Mammary epithelial cell (primary cell): ENCODE data around the gene KCND3.

Source experiments
- CTCF ChIP-seq, 2 donors: IDR thresholded peaks in 1 of 2; conservative IDR thresholded peaks in 1 of 2; 2 replicates each; pipeline ENCODE4 v1.5.1; 2011 to 2012; ENCODE audit warnings: inconsistent platforms in 2 of 2, low read length in 2 of 2, mild to moderate bottlenecking in 2 of 2, control low read depth in 1 of 2, low read depth in 1 of 2; ENCODE audit not compliant: insufficient read depth in 1 of 2; ENCODE audit errors: extremely low read depth in 1 of 2
- EZH2 ChIP-seq: IDR thresholded peaks from 2 replicates; pipeline ENCODE4 v1.6.1; 2012; ENCODE audit warnings: low read length, inconsistent platforms, borderline replicate concordance

GRCh38 chr1:111851552-111851951 is 137.9 kb downstream of the KCND3 start:
- no peak for TF ChIP-seq EZH2
- no peak for TF ChIP-seq CTCF (conservative IDR thresholded peaks at IDR 0.05 in 1 of 2, IDR thresholded peaks at IDR 0.05 in 1 of 2; ENCODE audit: extremely low read depth in 1 of 2, insufficient read depth in 1 of 2, low read depth in 1 of 2, low read length in 2 of 2)
